Esophagus mucosa (tissue), 1 donor: ENCODE measurements around the gene NCBP2L. TPM values are rescaled to one million over a fixed set of nuclear protein-coding genes. Genes with fewer than 3 reads are reported as not detected.

ENCODE experiments used
- ATAC-seq: fragments of 200-7000 bp; cut with Tn5 transposase; one replicate; pipeline ENCODE4 v1.9.1; 2020
- total RNA-seq: library from RNA; stranded (reverse); gene quantifications from one replicate; pipeline ENCODE4 v1.2.4, GENCODE V29; 2023
- donor health status: DM: yes; HTN: yes; CAD: no.

Gene NCBP2L
- total RNA-seq, 1 donor from 2014 or later: not detected

- no peak for ATAC-seq
Observed at GRCh38 chrX:107752714-107753113, 24.8 kb upstream of the NCBP2L start.

- no peak for ATAC-seq
Observed at GRCh38 chrX:107753187-107753586, 24.3 kb upstream of the NCBP2L start.

- ATAC-seq: no peak
Observed at GRCh38 chrX:107755721-107756120, 21.8 kb upstream of the NCBP2L start.

- ATAC-seq: no peak
Observed at GRCh38 chrX:107758231-107758766, 19.2 kb upstream of the NCBP2L start.

GRCh38 chrX:107760304-107761077 lies 17.0 kb upstream of the NCBP2L start:
- no peak for ATAC-seq

GRCh38 chrX:107763647-107764046 lies 13.9 kb upstream of the NCBP2L start:
- no peak for ATAC-seq

GRCh38 chrX:107764845-107765608 lies 12.5 kb upstream of the NCBP2L start:
- no peak for ATAC-seq

GRCh38 chrX:107766470-107767150 lies 10.9 kb upstream of the NCBP2L start:
- peak; percentile 94 for ATAC-seq

- no peak for ATAC-seq
Observed at GRCh38 chrX:107768051-107768450, 9.5 kb upstream of the NCBP2L start.

GRCh38 chrX:107769581-107770317 lies 7.8 kb upstream of the NCBP2L start:
- ATAC-seq: no peak

GRCh38 chrX:107773206-107773605 lies 4.3 kb upstream of the NCBP2L start:
- ATAC-seq: no peak

- ATAC-seq: peak; percentile 46
Observed at GRCh38 chrX:107773906-107774435, 3.6 kb upstream of the NCBP2L start.

- ATAC-seq: no peak
Observed at GRCh38 chrX:107775000-107775733, 2.4 kb upstream of the NCBP2L start.

GRCh38 chrX:107775734-107776511 lies 1.6 kb upstream of the NCBP2L start, which contains the start of gene TSC22D3:
TSS of gene TSC22D3 (minus strand) at chrX:107775787. CDS start at chrX:107775419, 368 bp downstream.
- peak; percentile 91 for ATAC-seq

GRCh38 chrX:107776649-107777535 lies 641 bp upstream of the NCBP2L start:
- ATAC-seq: peak; percentile 81

- no peak for ATAC-seq
Observed at GRCh38 chrX:107780525-107780924, 3.0 kb downstream of the NCBP2L start.

- ATAC-seq: no peak
Observed at GRCh38 chrX:107787827-107788226, 10.3 kb downstream of the NCBP2L start.

GRCh38 chrX:107804427-107804826 lies 26.9 kb downstream of the NCBP2L start:
- no peak for ATAC-seq

GRCh38 chrX:107805179-107805578 lies 27.6 kb downstream of the NCBP2L start:
- ATAC-seq: no peak
